NOMO-1 (cell line): ENCODE measurements around the gene HNRNPH1.

Source experiments
- DNase-seq, 2 experiments: peaks; one replicate each; lab custom pipeline; 2025; ENCODE audit not compliant: unreplicated experiment in 2 of 2; lab: John Stamatoyannopoulos, UW

The HNRNPH1 gene

DNA sequence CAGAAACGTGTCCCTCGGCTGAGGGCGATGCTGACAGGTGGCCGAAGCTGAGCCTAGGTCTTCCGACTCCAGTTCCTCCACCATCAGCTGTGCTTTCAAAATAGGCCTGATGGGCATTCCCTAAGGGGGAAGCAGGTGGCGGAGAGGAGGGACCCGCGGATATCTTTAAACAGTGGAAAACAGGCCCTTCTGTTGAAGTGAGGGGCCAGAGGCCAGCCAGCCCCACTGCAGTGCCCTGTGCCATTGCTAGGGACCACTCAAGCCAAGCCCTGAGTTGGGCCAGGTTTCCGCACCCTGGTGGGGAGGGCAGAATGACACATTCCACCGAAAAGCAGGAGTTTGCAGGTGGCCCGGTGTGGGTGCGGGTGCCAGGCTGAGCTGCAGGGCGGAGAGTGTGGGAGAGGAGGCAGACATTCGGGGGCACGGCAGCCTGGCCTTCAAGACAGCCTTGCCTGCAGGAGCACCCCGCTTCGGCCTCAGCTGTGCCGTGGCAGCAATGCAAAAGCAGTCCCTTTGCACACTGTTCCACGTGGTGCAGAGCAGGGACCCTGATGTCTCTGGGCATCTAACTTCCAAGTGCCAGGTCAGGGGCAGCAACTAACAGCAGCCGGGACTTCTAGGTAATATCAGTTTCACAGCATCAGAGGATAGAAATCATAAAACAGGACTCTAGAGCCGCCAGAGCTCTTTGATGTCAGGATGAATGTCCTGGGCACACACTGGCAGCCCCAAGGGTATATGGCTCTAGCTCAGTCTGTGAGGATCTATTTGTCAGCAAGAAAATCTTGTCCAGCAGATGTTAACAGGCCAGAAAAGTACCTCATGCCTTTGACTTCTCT lies 17.2 kb downstream of the HNRNPH1 start:
- no peak for DNase-seq

DNA sequence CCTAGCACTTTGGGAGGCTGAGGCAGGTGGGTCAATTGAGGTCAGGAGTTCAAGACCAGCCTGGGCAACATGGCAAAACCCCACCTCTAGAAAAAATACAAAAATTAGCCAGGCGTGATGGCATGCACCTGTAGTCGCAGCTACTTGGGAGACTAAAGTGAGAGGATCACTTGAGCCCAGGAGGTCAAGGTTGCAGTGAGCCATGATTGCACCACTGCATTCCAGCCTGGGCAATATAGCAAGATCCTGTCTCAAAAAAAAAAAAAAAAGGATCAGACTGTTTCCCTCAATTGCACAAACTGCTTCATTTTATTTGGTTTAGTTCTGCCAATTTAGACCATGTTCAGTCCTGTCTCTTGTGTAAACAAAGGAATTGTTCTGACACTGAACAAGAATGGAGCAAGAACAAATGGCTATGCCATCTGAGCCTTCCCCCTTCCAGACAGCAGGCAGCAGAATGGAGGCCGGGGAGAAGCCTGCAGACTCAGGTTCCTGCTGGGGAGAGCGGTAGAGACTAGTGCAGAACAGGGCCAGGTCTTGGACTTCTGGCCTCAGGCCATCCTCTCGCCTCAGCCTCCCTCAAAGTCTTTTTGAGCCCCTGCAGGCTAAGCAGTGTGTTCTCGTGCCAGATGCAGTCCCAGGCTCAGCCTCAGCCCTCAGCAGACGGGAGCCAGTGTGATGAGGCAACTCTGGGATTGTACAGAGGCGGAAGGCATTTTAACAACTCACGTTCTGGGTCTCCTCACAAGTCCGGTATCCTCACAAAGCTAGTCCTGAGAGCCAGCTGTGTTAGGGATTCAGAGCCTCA lies 18.2 kb downstream of the HNRNPH1 start:
- DNase-seq = no peak

DNA sequence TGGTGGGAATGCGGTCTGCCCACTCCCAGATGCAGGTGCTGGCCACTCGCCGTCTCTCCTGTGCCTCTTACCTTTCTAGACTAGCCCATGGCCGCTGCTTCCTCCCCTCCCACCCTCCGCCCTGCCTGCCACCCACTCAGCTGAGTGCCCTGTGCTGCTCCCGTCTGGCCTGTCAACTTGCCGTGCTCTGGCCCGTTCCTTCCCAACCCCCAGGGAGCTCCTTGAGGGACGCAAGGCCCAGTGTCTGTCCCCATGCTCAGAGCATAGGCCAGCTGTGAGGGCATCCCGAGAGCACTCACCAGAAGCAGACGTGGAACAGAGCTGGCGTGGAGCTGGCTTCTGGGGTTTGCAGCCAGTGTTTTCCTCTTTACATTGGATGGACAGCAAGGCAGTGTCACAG lies 20.2 kb downstream of the HNRNPH1 start:
- DNase-seq = no peak

DNA sequence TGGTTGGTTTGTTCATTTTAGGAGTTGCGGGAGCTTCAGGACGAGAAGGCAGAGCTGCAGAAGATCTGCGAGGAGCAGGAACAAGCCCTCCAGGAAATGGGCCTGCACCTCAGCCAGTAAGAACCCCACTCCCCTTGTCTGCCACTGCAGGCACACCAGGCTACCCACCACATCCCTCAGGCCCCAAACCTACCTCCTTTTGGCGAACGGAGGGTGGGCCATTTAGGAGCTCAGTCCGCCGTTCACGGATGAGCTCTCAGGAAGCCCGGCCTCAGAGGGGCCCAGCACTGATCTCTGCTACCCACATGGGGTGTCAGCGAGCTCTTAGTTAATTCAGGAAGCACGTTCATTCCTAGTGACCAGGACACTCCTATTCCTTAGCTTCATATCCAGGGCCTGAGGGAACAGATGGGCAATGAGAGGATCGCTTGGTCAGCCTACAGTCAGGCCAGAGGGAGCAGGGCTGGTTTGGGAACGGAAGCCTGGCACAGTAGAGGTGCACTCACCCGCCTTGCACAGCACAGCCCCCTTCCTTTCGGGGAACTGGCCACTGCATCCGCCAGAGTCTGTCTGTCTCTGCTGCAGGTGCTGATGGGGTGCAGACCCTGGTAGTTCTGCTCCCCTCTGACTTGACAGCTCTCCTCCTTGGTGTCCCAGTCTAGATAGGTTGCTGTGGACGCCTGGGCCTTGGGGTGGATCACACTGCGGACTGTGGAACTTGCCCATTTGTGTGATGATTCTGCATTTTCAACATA lies 21.4 kb downstream of the HNRNPH1 start:
- DNase-seq = no peak

DNA sequence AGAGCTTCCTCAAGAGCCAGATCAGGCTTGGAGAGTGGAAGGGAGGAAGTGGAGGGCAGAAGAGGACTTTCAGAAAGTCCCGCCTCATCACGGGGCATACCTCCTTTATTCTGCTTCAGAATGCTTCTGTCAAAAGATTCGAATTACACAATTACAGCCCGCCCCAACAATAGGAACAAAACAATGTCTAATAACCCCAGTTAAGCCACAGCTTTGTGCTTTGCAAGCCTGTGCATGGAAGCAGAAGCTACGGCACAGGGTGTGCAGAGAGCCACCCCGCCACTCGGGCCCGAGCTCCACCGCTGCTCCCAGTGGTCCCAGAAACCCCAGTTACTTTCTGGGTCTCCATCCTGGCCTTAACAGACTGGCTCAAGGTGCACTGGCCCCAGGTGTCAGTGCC lies 23.5 kb downstream of the HNRNPH1 start:
- no peak for DNase-seq

DNA sequence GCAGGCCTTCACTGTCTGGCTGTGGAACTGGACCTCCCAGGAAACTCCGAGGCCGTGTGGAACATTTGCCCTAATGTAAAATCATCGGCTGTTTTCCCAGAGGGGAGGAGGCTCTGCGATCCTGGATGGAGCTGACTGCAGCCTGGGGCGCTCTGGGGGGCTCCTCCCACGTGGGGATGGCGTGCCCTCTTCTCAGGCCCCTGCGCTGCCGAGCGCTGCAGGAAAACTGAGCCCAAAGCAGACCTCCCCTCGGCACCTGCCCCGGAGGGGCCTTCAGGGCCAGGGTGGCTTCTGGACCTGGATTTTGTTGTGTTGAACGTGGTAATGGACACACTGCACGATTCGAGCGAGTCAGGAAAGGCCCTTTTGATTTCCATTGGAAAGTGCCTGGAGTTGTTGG lies 23.9 kb downstream of the HNRNPH1 start:
- DNase-seq = no peak

DNA sequence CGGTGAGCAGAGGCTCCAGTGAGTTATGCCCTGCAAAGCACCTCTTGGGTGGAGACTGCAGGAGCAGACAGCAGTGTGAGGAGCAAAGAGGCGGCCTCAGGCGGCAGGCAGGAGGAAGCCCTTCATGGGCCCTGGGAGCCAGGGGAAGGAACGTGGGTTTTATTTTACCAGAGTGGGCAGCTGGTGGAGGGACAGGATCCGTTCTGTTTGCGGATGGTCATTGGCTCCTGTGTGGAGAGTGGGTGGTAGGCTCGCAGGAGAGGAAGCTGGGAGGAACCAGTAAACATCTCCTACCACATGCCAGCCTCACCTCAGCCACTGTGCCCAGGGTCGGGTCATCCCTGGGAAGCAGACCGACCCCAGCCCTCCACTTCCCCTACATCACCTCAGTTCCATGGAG lies 24.4 kb downstream of the HNRNPH1 start:
- no peak for DNase-seq

DNA sequence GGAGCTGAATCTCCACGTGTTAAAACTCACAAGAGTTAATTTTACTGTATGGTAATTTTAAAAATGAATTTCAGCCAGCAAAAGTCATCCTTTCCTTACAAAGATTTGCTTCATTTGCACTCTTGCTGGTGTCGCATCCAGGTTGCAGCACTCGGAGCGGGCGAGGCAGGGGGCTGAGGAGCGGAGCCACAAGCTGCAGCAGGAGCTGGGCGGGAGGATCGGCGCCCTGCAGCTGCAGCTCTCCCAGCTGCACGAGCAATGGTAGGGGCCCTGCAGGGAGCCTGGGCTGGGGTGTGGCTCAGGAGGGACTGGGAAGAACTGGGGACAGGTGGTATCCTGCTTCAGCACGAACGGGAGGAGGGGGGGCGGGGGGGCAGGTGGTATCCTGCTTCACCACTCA lies 27.1 kb downstream of the HNRNPH1 start:
- no peak for DNase-seq

DNA sequence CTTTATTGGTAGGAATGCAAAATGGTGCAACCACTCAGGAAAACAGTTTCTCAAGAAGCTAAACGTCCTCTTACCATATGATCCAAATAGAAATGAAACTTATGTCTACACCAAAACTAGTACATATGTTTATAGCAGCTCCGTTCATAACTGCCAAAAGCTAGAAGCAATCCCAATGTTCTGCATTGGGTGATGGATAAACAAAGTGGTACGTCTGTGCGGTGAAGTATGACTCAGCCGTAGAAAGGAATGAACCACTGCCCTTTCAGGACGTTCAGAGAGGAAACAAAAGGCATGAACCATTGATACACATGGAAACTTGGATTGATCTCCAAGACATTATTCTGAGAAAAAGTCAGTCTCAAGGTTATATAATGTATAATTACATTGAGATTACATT lies 27.6 kb downstream of the HNRNPH1 start:
- no peak for DNase-seq

DNA sequence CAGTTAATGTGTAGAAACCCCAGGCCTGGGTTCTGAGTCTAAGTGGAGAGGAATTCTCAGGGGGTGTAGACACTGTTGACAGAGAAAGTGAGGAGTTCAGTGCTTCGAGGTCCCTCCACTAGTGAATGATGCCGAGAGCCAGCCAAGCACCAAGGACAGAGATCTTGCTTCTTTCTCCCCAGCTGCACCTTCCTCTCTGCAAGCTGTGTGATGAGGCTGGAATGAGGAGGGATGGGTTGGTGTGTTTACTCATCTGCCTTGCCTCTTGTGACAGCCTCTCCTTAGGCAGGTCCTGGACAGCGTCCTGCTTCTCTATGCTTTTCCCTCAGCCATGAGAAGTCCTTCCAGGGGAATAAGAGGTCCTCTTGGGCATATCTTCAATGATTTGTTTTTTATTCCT lies 35.3 kb downstream of the HNRNPH1 start:
- no peak for DNase-seq

DNA sequence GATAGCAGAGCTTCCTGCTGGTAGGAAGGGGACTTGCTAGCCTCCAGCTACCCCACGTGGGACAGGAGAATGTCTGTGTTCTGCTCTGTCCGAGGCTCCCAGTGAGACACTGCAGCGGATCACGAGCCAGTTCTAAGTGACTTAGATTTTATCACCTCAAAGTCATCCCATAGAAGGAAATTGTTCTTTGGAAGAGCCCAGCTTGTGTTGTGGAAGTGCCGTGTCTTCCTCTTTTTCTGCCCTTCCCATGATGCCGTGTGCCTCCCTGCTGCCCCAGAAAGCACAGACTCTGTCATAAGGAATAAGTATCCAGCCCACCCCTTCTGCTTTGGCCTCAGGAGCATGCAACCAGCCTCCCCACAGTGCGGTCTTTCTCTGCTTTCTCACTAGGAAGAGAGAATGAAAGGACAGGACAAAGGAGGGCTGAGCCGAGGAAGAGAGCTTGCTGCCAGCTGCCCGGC lies 37.5 kb downstream of the HNRNPH1 start:
- no peak for DNase-seq

DNA sequence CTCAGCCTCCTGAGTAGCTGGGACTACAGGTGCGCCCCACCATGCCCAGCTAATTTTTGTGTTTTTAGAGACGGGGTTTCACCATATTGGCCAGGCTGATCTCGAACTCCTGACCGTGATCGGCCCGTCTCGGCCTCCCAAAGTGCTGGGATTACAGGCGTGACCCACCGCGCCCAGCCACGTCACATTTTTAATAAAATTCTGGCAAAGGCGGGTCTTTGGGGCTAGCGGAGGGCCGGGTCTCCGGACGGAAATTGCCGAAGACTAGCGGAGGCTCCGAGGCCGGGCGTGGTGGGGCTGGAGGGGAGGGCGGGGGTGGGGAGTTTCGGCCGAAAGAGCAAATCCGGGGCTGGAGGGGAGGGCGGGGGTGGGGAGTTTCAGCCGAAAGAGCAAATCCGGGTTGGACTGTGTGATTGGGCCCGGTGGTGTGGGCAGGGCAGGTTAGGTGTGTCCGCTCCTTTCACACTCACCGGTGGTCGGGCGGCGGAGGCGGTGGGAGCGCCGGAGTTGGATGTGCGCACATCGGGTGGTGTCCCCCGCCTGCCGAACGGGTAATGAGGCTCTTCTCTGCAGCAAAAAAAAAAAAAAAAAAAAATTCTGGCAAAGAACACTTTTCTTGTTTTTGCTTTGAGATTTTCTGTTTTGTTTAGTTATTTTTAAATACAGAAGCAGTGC lies 46.0 kb downstream of the HNRNPH1 start:
- no peak for DNase-seq

DNA sequence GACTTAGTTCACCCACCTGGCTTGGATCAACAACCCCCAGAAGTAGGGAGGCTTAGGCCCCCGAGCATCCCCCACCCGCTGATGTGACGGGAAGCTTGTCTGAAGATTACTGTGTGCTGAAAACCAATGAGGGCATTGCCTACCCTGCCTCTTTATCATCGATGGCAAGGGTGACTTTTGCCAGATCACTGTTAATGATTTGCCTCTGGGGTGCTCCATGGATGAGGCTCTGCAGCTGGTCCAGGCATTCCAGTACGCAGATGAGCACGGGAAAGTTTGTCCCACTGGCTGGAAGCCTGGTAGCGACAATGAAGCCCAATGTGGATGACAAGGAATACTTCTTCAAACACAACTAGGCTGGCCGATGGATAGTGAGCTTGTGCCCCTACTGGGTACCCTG lies 51.1 kb downstream of the HNRNPH1 start:
- DNase-seq = no peak

DNA sequence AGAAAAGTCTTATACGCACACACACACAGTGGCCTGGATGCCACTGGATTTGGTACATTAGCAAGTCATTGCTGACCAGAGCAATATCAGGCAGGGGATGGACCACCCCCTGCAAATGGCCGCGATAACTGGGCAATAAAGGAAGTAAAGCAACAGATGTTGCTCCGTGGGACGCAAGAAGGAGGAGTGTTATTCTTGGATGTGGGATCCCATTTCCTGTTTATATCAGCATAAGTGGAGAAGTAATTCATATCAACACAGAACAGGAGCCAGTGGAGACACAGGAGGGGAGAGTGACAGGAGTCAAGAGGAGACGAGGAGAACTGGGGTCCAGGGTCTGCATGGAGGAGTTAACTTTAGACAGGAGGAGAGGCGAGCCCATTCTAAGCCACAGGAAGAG lies 54.8 kb downstream of the HNRNPH1 start:
- no peak for DNase-seq

DNA sequence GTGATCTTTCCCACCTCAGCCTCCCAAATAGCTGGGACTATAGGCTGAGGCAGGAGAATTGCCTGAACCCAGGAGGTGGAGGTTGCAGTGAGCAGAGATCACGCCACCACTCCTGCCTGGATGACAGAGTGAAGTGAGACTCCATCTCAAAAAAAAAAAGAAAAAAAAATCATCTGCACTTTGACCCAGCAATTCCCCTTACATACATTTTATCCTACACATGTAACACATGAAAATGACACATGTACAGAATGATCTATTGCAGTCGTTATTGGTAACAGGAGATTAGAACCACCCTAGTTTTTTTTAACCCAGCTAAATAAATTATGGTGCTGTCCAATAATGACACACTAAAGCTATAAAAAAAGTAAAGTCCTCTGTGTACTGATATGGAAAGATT lies 58.9 kb downstream of the HNRNPH1 start:
- no peak for DNase-seq
